GM18519 (cell line): ENCODE data around the gene WNT7B.

Experiments
- ATAC-seq: cut with Tn5 transposase; IDR thresholded peaks from one replicate; pipeline ENCODE4 v1.9.1; 2021; ENCODE audit warnings: mild to moderate bottlenecking, moderate library complexity; ENCODE audit not compliant: unreplicated experiment, low FRiP score

Gene WNT7B

GRCh38 chr22:45974498-45974897, 2.5 kb downstream of the WNT7B start:
- ATAC-seq = no peak

DNA sequence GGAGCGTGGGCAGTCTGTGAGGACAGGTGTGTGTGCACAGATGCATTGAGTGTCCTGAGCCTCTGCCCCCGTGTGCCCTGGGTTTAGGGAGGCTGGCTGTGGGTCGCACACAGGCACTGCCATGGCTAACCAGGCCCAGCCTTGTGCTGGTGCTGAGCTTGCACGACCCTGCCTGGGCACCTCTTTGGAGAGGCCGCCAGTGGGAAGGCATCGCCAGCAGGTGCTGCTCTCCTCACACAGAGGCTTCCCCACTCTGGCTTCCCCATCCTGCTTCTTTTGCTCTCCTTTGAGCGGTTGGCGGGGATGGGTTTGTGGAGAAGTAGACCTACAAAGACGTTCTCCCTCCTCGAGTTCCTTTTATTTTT, 4.1 kb downstream of the WNT7B start:
- ATAC-seq = no peak

- no peak for ATAC-seq
Measured at GRCh38 chr22:45972091-45972888, 4.7 kb downstream of the WNT7B start.

GRCh38 chr22:45971408-45972028, 5.4 kb downstream of the WNT7B start:
- ATAC-seq = no peak

GRCh38 chr22:45970705-45971407, 6.1 kb downstream of the WNT7B start:
- ATAC-seq = no peak

DNA sequence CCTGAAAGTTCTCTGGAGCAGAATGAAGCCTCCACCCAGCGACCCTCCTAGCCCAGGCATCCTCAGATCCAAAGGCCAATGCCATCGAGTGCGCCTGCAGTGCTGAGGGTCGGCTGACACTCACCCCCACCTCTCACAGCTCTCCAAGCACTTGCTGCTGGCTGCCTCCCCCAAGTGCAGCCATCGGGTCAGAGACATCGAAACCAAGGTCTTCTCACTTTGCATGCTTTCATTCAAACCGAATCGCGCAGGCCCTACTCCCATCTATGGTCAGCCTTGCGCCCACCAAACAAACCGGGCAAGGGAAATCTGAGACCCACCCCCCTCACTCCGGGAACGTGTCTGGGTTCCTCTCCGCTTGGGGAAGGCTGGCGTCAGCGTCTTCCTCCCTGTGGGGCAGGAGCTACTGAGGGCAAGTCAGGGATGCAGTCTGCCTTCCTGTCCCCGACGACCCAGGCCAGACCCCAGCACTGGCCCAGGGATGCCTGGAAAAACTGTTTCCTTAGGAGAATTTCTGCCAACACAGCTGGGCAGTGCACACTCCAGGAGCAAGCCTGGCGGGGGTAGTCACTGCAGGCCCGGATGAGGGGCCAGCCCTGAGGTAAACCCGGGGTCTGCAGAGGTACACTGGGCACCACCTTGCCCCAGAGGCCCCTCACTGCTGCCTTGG, 7.0 kb downstream of the WNT7B start:
- no peak for ATAC-seq

GRCh38 chr22:45969414-45969799, 7.6 kb downstream of the WNT7B start:
- ATAC-seq = no peak

GRCh38 chr22:45968751-45969413, 8.1 kb downstream of the WNT7B start:
- ATAC-seq = no peak

DNA sequence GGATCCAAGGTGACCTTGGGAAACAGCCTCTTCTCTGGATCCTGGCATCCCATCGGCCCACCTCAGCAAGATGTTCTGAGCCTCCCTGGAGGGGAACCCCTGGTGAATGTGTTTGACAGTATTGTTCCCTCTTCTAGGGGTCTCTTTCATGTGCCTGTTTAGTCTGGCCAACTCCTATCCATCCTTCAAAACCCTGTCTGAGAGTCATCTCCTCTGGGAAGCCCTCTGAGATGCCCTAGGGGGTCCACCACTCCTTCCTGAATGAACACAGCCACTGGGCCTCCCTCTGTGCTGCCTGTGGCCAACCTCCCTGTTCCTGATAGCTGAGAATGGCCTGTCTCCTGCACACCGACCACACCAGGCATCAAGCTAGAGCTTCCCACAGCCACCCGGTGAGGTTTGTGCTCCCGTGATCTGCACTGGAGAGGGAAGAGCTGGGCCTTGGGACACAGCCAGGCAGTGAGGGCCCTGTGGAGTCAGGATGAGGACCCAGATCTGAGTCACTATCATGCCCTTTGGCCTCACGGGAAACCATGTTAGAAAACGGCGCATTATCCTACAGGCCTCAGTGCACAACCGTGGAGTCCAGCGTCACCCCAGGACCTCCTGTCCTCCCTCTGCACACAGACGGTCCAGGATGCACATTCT, 8.8 kb downstream of the WNT7B start:
- ATAC-seq = no peak

- no peak for ATAC-seq
Measured at GRCh38 chr22:45966895-45967365, 10.0 kb downstream of the WNT7B start.

DNA sequence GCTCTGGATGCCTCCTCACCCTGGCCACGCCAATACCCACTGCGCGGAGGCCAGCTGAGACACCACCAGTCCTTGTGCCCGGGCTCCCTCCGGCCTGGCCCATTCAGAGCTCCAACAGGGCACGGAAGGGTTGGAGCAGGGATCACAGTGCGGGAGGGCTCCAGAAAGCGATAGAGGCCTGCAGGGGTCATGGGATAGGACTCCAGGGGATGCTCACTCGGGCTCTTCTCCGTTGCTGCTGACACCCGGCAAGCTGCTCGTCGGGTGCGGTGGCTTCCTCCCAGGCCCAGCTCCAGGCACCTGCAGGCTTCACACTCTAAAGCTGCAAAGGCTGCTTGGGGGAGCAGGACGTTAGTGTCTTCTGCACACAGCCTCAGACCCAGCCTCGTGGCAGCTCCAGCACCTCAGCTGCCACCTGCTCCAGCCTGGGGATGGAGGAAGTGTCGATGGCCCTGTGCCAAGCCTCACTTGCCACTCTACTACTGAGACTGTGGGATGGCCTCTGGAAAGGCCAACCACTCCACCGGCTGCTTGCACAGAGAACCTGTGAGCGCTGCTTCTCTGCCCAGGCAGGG, 10.6 kb downstream of the WNT7B start:
- ATAC-seq = no peak

DNA sequence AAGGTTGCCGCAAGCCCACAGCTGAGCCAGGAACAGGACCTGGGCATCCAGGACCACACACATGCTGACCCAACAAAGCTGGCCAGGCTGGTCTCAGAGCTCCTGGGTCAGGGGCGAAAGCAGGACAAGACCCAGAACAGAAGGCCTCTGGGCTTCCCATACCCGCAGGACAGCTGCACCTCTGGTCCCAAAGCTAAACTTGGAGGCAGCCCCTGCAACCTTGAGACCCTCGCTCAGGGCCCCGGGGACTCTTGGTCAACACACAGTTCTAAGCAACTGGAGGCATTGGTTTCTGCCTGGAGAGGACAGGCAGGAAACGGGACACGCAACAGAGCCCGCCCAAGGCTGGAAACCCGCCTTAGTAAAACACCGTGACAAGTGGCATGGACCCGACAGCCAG, 11.4 kb downstream of the WNT7B start:
- no peak for ATAC-seq

DNA sequence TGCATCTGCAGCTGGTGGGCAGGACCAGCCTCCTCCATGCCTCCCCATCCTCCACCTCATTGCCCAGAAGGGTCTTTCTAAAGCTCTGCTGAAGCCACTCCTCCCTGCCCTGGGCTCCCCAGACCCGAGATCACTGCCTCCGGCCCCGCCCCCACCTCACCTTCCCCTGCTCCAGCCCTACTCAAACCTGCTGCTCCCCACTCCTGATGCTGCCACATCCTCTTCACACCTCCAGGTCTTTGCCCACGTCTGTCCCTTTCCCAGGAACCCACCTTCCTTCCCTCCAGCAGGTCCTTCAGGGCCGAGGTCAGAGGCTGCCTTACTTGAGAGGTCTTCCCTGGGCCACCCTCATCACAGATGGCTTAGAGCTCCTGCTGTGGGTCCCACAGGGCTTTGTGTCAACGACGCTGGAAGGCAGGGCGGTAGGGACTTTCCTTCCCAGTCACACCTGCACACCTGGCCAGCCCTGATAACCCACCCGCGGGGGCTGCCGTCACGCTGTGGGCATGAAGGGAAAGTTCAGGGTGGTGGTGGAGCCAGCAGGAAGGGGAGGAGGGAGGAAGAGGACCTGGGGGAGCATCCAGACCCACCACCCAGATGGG, 11.9 kb downstream of the WNT7B start:
- ATAC-seq = no peak

- ATAC-seq = no peak
Measured at GRCh38 chr22:45964372-45964771, 12.6 kb downstream of the WNT7B start.

- no peak for ATAC-seq
Measured at GRCh38 chr22:45963821-45964220, 13.1 kb downstream of the WNT7B start.

DNA sequence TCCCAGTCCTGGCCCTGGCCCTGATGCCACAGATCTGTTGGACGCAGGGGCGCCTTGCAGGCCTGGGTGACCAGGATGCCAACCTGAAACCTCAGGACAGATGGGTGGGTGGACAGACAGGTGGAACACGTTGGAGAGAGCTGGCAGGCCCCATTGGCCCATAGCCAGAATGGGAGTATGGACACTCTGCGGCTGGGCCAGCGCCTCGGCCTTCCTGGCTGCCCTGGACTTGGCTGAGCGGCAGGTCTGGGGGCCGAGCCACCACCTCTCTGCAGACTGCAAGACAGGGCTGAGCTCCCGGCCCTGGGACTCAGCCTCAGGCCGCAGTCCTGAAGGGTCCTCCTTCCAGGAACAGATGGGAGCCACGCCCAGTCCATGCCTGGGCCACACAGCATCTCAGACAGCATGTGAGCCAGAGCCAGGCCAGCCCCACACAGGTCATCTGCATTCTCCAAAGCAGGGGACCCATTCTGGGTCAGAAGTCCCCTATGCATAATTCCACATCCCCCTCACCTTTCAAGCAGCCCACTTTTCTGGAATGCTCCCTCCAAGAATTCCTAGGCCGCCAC, 14.1 kb downstream of the WNT7B start:
- no peak for ATAC-seq

DNA sequence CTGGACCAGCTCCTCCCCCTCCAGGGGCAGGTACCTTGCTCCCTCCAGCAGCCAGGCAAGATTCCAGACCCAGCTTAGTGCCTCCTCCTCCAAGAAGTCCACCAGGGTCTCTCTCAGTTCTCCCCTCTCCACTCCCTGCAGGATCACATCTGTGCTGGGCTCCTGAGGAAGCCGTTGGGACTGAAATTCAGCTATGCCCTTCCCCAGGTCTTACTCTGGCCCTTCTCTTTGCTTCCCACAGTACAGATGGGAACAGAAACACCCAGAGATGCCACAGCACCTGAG, 14.6 kb downstream of the WNT7B start:
- ATAC-seq = no peak

DNA sequence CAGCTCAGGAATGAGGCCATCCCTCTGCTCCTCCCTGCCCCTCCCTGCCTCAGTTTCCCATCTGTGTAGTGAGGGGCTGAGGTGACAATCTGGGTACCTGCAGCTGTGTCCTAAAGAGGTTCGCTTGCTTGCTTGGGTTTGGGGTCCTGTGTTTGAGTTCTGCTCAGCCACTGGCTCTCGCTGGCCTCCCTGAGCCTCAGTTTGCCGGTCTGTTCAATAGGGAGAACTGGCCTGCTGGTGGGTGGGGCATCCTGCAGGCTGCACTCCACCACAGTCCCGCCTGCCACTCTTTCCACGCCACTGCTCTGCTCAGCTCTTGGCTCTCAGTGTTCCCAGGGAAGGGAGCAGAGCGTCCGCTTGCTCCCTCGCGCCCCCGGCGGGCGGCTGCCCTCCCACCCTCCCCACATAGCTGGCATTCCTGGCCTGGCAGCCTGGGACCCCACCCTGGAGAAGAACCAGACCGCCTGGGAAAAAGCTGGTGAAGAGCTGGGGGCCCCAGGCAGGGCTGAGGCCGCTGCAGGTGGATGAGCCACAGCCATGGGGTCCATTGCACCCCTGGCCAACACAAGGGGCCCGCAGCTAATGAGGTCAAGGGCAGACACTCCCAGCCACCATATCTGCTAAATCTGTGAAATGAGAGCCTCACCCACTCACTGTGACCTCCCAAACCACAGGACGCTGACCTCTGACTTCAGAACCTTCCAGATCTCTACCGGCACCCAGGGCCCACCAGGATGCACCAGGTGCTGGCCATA, 15.1 kb downstream of the WNT7B start:
- no peak for ATAC-seq
